ENCODE results near the gene EIF4G3. TPM values are rescaled to one million over a fixed set of nuclear protein-coding genes. Genes with fewer than 3 reads are reported as not detected.

EIF4G3 gene
- total RNA-seq, 2 donors from 2014 or later = 20.8 to 48.8 TPM

GRCh38 chr1:21105807-21106206 lies 70.9 kb downstream of the EIF4G3 start:
- no peak for ATAC-seq
- Histone ChIP-seq H3K9me3 (no peaks in the 10 kb centered on the region), H3K27ac (no peak overlapping the region), H3K4me3 (no peak overlapping the region), H3K36me3 (replicated peaks in 1 of 2; ENCODE audit: insufficient read depth in 1 of 2, low read depth in 2 of 2) (no peaks in the 10 kb centered on the region), H3K27me3 (no peaks in the 10 kb centered on the region), H3K4me1 (no peaks in the 10 kb centered on the region)
- intact Hi-C loops (cut with DNase I) = no loop called here
- no peak for DNase-seq
- 87 to 91% methylated on average over 4 of the region's 4 CpGs for WGBS, 2 donors
- no peak for TF ChIP-seq CTCF (IDR thresholded peaks at IDR 0.05)
- TF ChIP-seq POLR2A (IDR thresholded peaks at IDR 0.05) = no peak

- DNase-seq (no peak), ATAC-seq (no peak)
- WGBS, 2 donors = 94 to 95% methylated on average over 3 of the region's 3 CpGs
- no peaks in the 10 kb centered on the region for H3K36me3 ChIP-seq (replicated peaks in 1 of 2; ENCODE audit: insufficient read depth in 1 of 2, low read depth in 2 of 2)
- no peaks in the 10 kb centered on the region for H3K9me3 ChIP-seq
- no peaks in the 10 kb centered on the region for H3K27me3 ChIP-seq
- intact Hi-C loops (cut with DNase I) = no loop called here
- no peak overlapping the region for H3K27ac ChIP-seq
- TF ChIP-seq CTCF (IDR thresholded peaks at IDR 0.05) = no peak
- no peak for TF ChIP-seq POLR2A (IDR thresholded peaks at IDR 0.05)
- H3K4me3 ChIP-seq = no peak overlapping the region
- no peaks in the 10 kb centered on the region for H3K4me1 ChIP-seq
Observed at GRCh38 chr1:21104683-21105082, 72.0 kb downstream of the EIF4G3 start.

- intact Hi-C loops (cut with DNase I) = no loop called here
- no peak overlapping the region for H3K4me3 ChIP-seq
- H3K27ac ChIP-seq = no peak overlapping the region
- H3K27me3 ChIP-seq = no peaks in the 10 kb centered on the region
- TF ChIP-seq POLR2A (IDR thresholded peaks at IDR 0.05) = no peak
- no peak for TF ChIP-seq CTCF (IDR thresholded peaks at IDR 0.05)
- no peaks in the 10 kb centered on the region for H3K9me3 ChIP-seq
- H3K36me3 ChIP-seq (replicated peaks in 1 of 2; ENCODE audit: insufficient read depth in 1 of 2, low read depth in 2 of 2) = no peaks in the 10 kb centered on the region
- ATAC-seq (no peak), DNase-seq (peak in 1 of 4 donors; percentile 7)
- no peaks in the 10 kb centered on the region for H3K4me1 ChIP-seq
- 70 to 74% methylated on average over 5 of the region's 5 CpGs for WGBS, 2 donors
Observed at GRCh38 chr1:21100481-21100921, 76.2 kb downstream of the EIF4G3 start.

- Histone ChIP-seq H3K9me3 (no peaks in the 10 kb centered on the region), H3K27me3 (no peaks in the 10 kb centered on the region), H3K27ac (no peak overlapping the region), H3K4me3 (no peak overlapping the region), H3K4me1 (no peaks in the 10 kb centered on the region), H3K36me3 (replicated peaks in 1 of 2; ENCODE audit: insufficient read depth in 1 of 2, low read depth in 2 of 2) (no peaks in the 10 kb centered on the region)
- intact Hi-C loops (cut with DNase I) = no loop called here
- DNase-seq (no peak), ATAC-seq (no peak)
- TF ChIP-seq POLR2A (IDR thresholded peaks at IDR 0.05) (no peak), CTCF (IDR thresholded peaks at IDR 0.05) (no peak)
- WGBS, 2 donors = 87 to 94% methylated on average over 2 of the region's 2 CpGs
Observed at GRCh38 chr1:21099869-21100131, 76.9 kb downstream of the EIF4G3 start.

- no peak for ATAC-seq
- no peak for DNase-seq
- H3K9me3 ChIP-seq = no peaks in the 10 kb centered on the region
- no peaks in the 10 kb centered on the region for H3K27me3 ChIP-seq
- intact Hi-C loops (cut with DNase I) = no loop called here
- no peaks in the 10 kb centered on the region for H3K36me3 ChIP-seq (replicated peaks in 1 of 2; ENCODE audit: insufficient read depth in 1 of 2, low read depth in 2 of 2)
- H3K27ac ChIP-seq = no peak overlapping the region
- 77 to 83% methylated on average over 2 of the region's 2 CpGs for WGBS, 2 donors
- TF ChIP-seq POLR2A (IDR thresholded peaks at IDR 0.05) (no peak), CTCF (IDR thresholded peaks at IDR 0.05) (no peak)
- H3K4me3 ChIP-seq = no peak overlapping the region
- no peaks in the 10 kb centered on the region for H3K4me1 ChIP-seq
Observed at GRCh38 chr1:21099034-21099868, 77.4 kb downstream of the EIF4G3 start.
